Mesenchymal stem cell (in vitro differentiated cells and primary cell): Measurements from ENCODE around the gene NBPF3.

Experiments
- DNase-seq: peaks from one replicate; pipeline ENCODE4 v3.0.0-alpha.2; 2013
- H2AFZ ChIP-seq: one replicate; pipeline ENCODE4 v1.6.1; 2013; ENCODE audit warnings: low read depth, mild to moderate bottlenecking, control low read depth, inconsistent platforms, low read length, moderate library complexity
- H2AK5ac ChIP-seq: 2 replicates; pipeline ENCODE4 v1.6.1; 2013; ENCODE audit warnings: low read length, moderate library complexity, mild to moderate bottlenecking, inconsistent platforms; ENCODE audit not compliant: severe bottlenecking
- H2BK120ac ChIP-seq: one replicate; pipeline ENCODE4 v1.6.1; 2013; ENCODE audit warnings: low read depth, mild to moderate bottlenecking, inconsistent platforms, low read length, moderate library complexity
- H2BK12ac ChIP-seq, 2 experiments: one replicate each; pipeline ENCODE4 v1.6.1; 2013; ENCODE audit warnings: inconsistent platforms in 2 of 2, low read length in 2 of 2, mild to moderate bottlenecking in 2 of 2, moderate library complexity in 2 of 2, control low read depth in 1 of 2
- H2BK15ac ChIP-seq: one replicate; pipeline ENCODE4 v1.6.1; 2013; ENCODE audit warnings: mild to moderate bottlenecking, low read depth, inconsistent platforms; ENCODE audit not compliant: poor library complexity, severe bottlenecking
- H2BK5ac ChIP-seq: 2 replicates; pipeline ENCODE4 v1.6.1; 2013; ENCODE audit warnings: low read depth, mild to moderate bottlenecking, low read length, control low read depth, inconsistent platforms; ENCODE audit not compliant: poor library complexity, severe bottlenecking
- H3K14ac ChIP-seq, 2 experiments: one replicate each; pipeline ENCODE4 v1.6.1; 2013; ENCODE audit warnings: inconsistent platforms in 2 of 2, low read length in 2 of 2, control low read depth in 1 of 2, mild to moderate bottlenecking in 1 of 2, moderate library complexity in 1 of 2
- H3K18ac ChIP-seq, 2 experiments: one replicate each; pipeline ENCODE4 v1.6.1; 2013; ENCODE audit warnings: inconsistent platforms in 2 of 2, low read length in 2 of 2, control low read depth in 1 of 2, low read depth in 1 of 2, mild to moderate bottlenecking in 1 of 2
- H3K23ac ChIP-seq, 2 experiments: one replicate each; pipeline ENCODE4 v1.6.1; 2013; ENCODE audit warnings: inconsistent platforms in 2 of 2, low read length in 2 of 2, mild to moderate bottlenecking in 2 of 2, moderate library complexity in 2 of 2, control low read depth in 1 of 2
- H3K27ac ChIP-seq: 2 replicates; pipeline ENCODE4 v1.5.1; 2013; ENCODE audit warnings: mild to moderate bottlenecking, moderate library complexity, low read length, control low read depth, inconsistent platforms; ENCODE audit not compliant: poor library complexity, severe bottlenecking
- H3K27me3 ChIP-seq, 2 experiments: 2 replicates each; pipeline versions ENCODE4 v1.6.1 to v1.7.0; 2013; ENCODE audit warnings: low read length in 2 of 2, mild to moderate bottlenecking in 2 of 2, moderate library complexity in 2 of 2, control low read depth in 1 of 2, inconsistent platforms in 1 of 2; ENCODE audit not compliant: control insufficient read depth in 1 of 2, insufficient read depth in 1 of 2
- H3K36me3 ChIP-seq, 2 experiments: 2 replicates each; pipeline versions ENCODE4 v1.6.1 to v1.7.0; 2013; ENCODE audit warnings: low read length in 2 of 2, control low read depth in 1 of 2, inconsistent platforms in 1 of 2, low read depth in 1 of 2, mild to moderate bottlenecking in 1 of 2; ENCODE audit not compliant: insufficient read depth in 2 of 2, control insufficient read depth in 1 of 2
- H3K4ac ChIP-seq, 2 experiments: one replicate each; pipeline ENCODE4 v1.6.1; 2013; ENCODE audit warnings: inconsistent platforms in 2 of 2, low read length in 2 of 2, mild to moderate bottlenecking in 2 of 2, moderate library complexity in 2 of 2, control low read depth in 1 of 2, low read depth in 1 of 2
- H3K4me1 ChIP-seq: 2 replicates; pipeline ENCODE4 v1.6.1; 2013; ENCODE audit warnings: low read depth, low read length, control low read depth; ENCODE audit not compliant: control insufficient read depth, insufficient read depth
- H3K4me2 ChIP-seq: 2 replicates; pipeline ENCODE4 v1.6.1; 2013; ENCODE audit warnings: low read length, mild to moderate bottlenecking, inconsistent platforms; ENCODE audit not compliant: poor library complexity, severe bottlenecking
- H3K4me3 ChIP-seq, 2 experiments: 2 replicates each; pipeline versions ENCODE4 v1.5.1 to v1.7.0; 2013; ENCODE audit warnings: low read length in 2 of 2, mild to moderate bottlenecking in 2 of 2, control low read depth in 1 of 2, low read depth in 1 of 2; ENCODE audit not compliant: insufficient read depth in 1 of 2
- H3K79me1 ChIP-seq: replicated peaks from 2 replicates; pipeline ENCODE4 v1.6.1; 2013; ENCODE audit warnings: mild to moderate bottlenecking, control low read depth, low read length, inconsistent platforms; ENCODE audit not compliant: poor library complexity, severe bottlenecking
- H3K9ac ChIP-seq: 2 replicates; pipeline ENCODE4 v1.7.0; 2013; ENCODE audit warnings: mild to moderate bottlenecking, low read length, moderate library complexity
- H3K9me3 ChIP-seq: 2 replicates; pipeline ENCODE4 v1.7.0; 2013; ENCODE audit warnings: mild to moderate bottlenecking, low read length; ENCODE audit not compliant: control insufficient read depth
- H4K8ac ChIP-seq: one replicate; pipeline ENCODE4 v1.6.1; 2013; ENCODE audit warnings: inconsistent platforms, mild to moderate bottlenecking, low read length, moderate library complexity
- H4K91ac ChIP-seq: one replicate; pipeline ENCODE4 v1.6.1; 2013; ENCODE audit warnings: mild to moderate bottlenecking, low read length, inconsistent platforms
- WGBS: methylation state at CpG from one replicate; pipeline ENCODE4 v1.1.7; 2013; ENCODE audit warnings: mixed read lengths; 5-methylcytosine and 5-hydroxymethylcytosine counted together

The NBPF3 gene

GRCh38 chr1:21447311-21447710 is 7.4 kb downstream of the NBPF3 start:
- Histone ChIP-seq H3K27me3 (no peaks in the 10 kb centered on the region), H3K4me3 (no peak overlapping the region), H3K36me3 (peaks cover 15 to 17% of the 10 kb centered on the region in 2 experiments), H3K23ac (no peak overlapping the region), H2AK5ac (no peak overlapping the region), H3K27ac (no peak overlapping the region), H3K14ac (no peak overlapping the region), H2AFZ (no peak overlapping the region), H2BK15ac (no peak overlapping the region), H2BK5ac (no peak overlapping the region), H3K4ac (no peak overlapping the region), H2BK12ac (no peak overlapping the region), H2BK120ac (no peak overlapping the region), H3K4me1 (peaks cover 2% of the 10 kb centered on the region), H3K9ac (no peak overlapping the region), H3K9me3 (no peaks in the 10 kb centered on the region), H3K18ac (no peak overlapping the region), H3K79me1 (peaks cover 12% of the 10 kb centered on the region), H4K91ac (no peak overlapping the region), H4K8ac (no peak overlapping the region), H3K4me2 (no peak overlapping the region)
- DNase-seq: peak; percentile 78
- no CpG with 5 or more reads among the region's 5 CpGs for WGBS

- Histone ChIP-seq H2BK15ac (no peak overlapping the region), H3K27ac (no peak overlapping the region), H3K4me2 (no peak overlapping the region), H3K18ac (peak overlapping the region in 1 of 2 experiments; percentile 70), H3K4ac (no peak overlapping the region), H2BK5ac (no peak overlapping the region), H2AFZ (no peak overlapping the region), H3K36me3 (peaks cover 14% of the 10 kb centered on the region in 2 experiments), H3K27me3 (no peaks in the 10 kb centered on the region), H2BK120ac (peak overlapping the region; percentile 77), H3K79me1 (peaks cover 8% of the 10 kb centered on the region), H3K4me1 (peaks cover 10% of the 10 kb centered on the region), H4K91ac (peak overlapping the region; percentile 65), H2AK5ac (peak overlapping the region; percentile 31), H3K23ac (no peak overlapping the region), H3K9me3 (no peaks in the 10 kb centered on the region), H3K14ac (no peak overlapping the region), H3K9ac (no peak overlapping the region), H2BK12ac (peak overlapping the region in 1 of 2 experiments; percentile 88), H3K4me3 (no peak overlapping the region), H4K8ac (peak overlapping the region; percentile 49)
- WGBS: 100% methylated on average over 1 of the region's 1 CpG
- DNase-seq: no peak
Measured at GRCh38 chr1:21449906-21450305, 10.0 kb downstream of the NBPF3 start.

- H3K23ac ChIP-seq: no peak overlapping the region
- no peak overlapping the region for H3K18ac ChIP-seq
- H2BK12ac ChIP-seq: no peak overlapping the region
- H3K9me3 ChIP-seq: no peaks in the 10 kb centered on the region
- no peak overlapping the region for H2BK5ac ChIP-seq
- H3K27me3 ChIP-seq: no peaks in the 10 kb centered on the region
- H4K8ac ChIP-seq: no peak overlapping the region
- no peak overlapping the region for H3K9ac ChIP-seq
- no peak overlapping the region for H3K4me3 ChIP-seq
- no peak overlapping the region for H2AK5ac ChIP-seq
- no peak overlapping the region for H4K91ac ChIP-seq
- peaks cover 2% of the 10 kb centered on the region for H3K79me1 ChIP-seq
- no peak overlapping the region for H3K4me2 ChIP-seq
- H3K4me1 ChIP-seq: peaks cover 10% of the 10 kb centered on the region
- DNase-seq: peak; percentile 80
- H3K4ac ChIP-seq: no peak overlapping the region
- peak overlapping the region; percentile 39 for H3K27ac ChIP-seq
- H3K36me3 ChIP-seq: peaks cover 4 to 6% of the 10 kb centered on the region in 2 experiments
- WGBS: no CpG with 5 or more reads among the region's 1 CpG
- H2BK15ac ChIP-seq: no peak overlapping the region
- no peak overlapping the region for H3K14ac ChIP-seq
- H2AFZ ChIP-seq: no peak overlapping the region
- no peak overlapping the region for H2BK120ac ChIP-seq
Measured at GRCh38 chr1:21451212-21451611, 11.3 kb downstream of the NBPF3 start.

- no peak overlapping the region for H3K4me2 ChIP-seq
- H3K36me3 ChIP-seq: peaks cover 0 to 3% of the 10 kb centered on the region in 2 experiments
- no peak overlapping the region for H3K4ac ChIP-seq
- no peak overlapping the region for H3K18ac ChIP-seq
- no peak overlapping the region for H3K23ac ChIP-seq
- no peak overlapping the region for H4K91ac ChIP-seq
- H4K8ac ChIP-seq: no peak overlapping the region
- no peak overlapping the region for H2BK15ac ChIP-seq
- WGBS: 67% methylated on average over 1 of the region's 2 CpGs
- no peak overlapping the region for H3K9ac ChIP-seq
- no peak overlapping the region for H3K14ac ChIP-seq
- no peak overlapping the region for H2BK5ac ChIP-seq
- no peak overlapping the region for H2AFZ ChIP-seq
- no peak overlapping the region for H2BK120ac ChIP-seq
- DNase-seq: no peak
- no peaks in the 10 kb centered on the region for H3K9me3 ChIP-seq
- no peaks in the 10 kb centered on the region for H3K27me3 ChIP-seq
- H2BK12ac ChIP-seq: no peak overlapping the region
- H3K4me1 ChIP-seq: peaks cover 10% of the 10 kb centered on the region
- no peak overlapping the region for H3K4me3 ChIP-seq
- H3K79me1 ChIP-seq: peaks cover 2% of the 10 kb centered on the region
- no peak overlapping the region for H2AK5ac ChIP-seq
- peak overlapping the region; percentile 39 for H3K27ac ChIP-seq
Measured at GRCh38 chr1:21451981-21452411, 12.1 kb downstream of the NBPF3 start.
